ENCODE results near the gene KCNG2. TPM values are rescaled to one million over a fixed set of nuclear protein-coding genes. Genes with fewer than 3 reads are reported as not detected.

Gene KCNG2
- total RNA-seq, 1 experiment from 2014 or later: not detected

DNA sequence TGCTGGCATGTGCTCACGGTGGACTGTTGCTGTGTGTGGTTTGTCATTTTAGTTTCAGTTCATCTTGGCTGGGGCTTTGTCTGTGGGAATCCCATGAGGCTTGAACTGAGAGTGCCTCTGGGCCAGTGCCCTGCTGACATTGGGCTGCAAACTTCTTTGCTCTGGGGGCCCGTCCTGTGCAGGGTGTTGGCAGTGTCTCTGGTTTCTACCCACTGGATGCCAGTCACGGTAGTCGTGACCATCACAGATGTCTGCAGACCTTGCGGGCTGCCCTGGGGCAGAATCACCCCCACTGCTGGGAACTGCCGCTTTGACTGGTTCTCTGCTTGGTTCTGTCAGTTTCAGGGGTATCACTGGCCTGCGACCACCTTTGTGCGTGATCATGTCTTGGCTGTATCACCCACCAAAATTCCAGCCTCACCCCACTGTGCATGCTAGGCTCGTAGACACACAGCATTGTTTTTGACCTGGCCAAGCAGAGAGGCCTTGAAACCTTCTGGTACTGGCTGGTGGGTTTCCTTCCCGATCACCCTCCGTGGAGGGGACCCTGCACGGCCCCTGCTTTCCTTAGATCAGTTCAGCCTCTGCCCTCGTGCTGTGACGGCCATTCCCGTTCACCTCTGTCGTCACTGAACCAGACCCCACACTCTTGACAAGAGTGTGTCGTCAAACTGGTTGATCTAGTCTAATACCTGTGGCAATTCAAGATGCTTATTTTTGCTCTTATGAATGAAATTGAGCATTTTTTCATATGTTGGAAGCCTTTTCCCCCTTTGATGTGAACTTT lies 57.6 kb downstream of the KCNG2 start:
- CTCF ChIA-PET: no interaction called here
- no peak overlapping the region for H3K9ac ChIP-seq (ENCODE audit: low read length)
- H3K79me2 ChIP-seq (ENCODE audit: insufficient read depth, low read length): no peaks in the 10 kb centered on the region
- H4K20me1 ChIP-seq (ENCODE audit: insufficient read depth): no peaks in the 10 kb centered on the region
- no peaks in the 10 kb centered on the region for H3K9me3 ChIP-seq (ENCODE audit: control insufficient read depth in 1 of 2, insufficient read depth in 1 of 2, low read depth in 1 of 2, low read length in 2 of 2)
- H3K27me3 ChIP-seq (ENCODE audit: insufficient read depth, low read length): no peaks in the 10 kb centered on the region
- H3K4me3 ChIP-seq (replicated peaks in 1 of 2; ENCODE audit: low read depth in 1 of 2, low read length in 2 of 2): no peak overlapping the region
- POLR2A ChIA-PET: no interaction called here
- no peak for TF ChIP-seq EGR1 (IDR thresholded peaks at IDR 0.05; ENCODE audit: low read depth)
- no peak for TF ChIP-seq ZFX (IDR thresholded peaks at IDR 0.05)
- TF ChIP-seq, protein P1, sequence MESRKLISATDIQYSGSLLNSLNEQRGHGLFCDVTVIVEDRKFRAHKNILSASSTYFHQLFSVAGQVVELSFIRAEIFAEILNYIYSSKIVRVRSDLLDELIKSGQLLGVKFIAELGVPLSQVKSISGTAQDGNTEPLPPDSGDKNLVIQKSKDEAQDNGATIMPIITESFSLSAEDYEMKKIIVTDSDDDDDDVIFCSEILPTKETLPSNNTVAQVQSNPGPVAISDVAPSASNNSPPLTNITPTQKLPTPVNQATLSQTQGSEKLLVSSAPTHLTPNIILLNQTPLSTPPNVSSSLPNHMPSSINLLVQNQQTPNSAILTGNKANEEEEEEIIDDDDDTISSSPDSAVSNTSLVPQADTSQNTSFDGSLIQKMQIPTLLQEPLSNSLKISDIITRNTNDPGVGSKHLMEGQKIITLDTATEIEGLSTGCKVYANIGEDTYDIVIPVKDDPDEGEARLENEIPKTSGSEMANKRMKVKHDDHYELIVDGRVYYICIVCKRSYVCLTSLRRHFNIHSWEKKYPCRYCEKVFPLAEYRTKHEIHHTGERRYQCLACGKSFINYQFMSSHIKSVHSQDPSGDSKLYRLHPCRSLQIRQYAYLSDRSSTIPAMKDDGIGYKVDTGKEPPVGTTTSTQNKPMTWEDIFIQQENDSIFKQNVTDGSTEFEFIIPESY (IDR thresholded peaks at IDR 0.05; ENCODE audit: extremely low read depth, insufficient replicate concordance, low read length): no peak
- TF ChIP-seq CBX3 (IDR thresholded peaks at IDR 0.05; ENCODE audit: low read depth): no peak
- no peak for TF ChIP-seq TCF7L2 (IDR thresholded peaks at IDR 0.05; ENCODE audit: borderline replicate concordance, extremely low read depth, insufficient read depth, insufficient read length)
- no peak for TF ChIP-seq RAD21 (IDR thresholded peaks at IDR 0.05; ENCODE audit: low read depth)
- no peak for TF ChIP-seq ELF1 (IDR thresholded peaks at IDR 0.05; ENCODE audit: borderline replicate concordance, low read depth)
- TF ChIP-seq FOSL1 (IDR thresholded peaks at IDR 0.05; ENCODE audit: low read depth): no peak
- TF ChIP-seq, protein P2, sequence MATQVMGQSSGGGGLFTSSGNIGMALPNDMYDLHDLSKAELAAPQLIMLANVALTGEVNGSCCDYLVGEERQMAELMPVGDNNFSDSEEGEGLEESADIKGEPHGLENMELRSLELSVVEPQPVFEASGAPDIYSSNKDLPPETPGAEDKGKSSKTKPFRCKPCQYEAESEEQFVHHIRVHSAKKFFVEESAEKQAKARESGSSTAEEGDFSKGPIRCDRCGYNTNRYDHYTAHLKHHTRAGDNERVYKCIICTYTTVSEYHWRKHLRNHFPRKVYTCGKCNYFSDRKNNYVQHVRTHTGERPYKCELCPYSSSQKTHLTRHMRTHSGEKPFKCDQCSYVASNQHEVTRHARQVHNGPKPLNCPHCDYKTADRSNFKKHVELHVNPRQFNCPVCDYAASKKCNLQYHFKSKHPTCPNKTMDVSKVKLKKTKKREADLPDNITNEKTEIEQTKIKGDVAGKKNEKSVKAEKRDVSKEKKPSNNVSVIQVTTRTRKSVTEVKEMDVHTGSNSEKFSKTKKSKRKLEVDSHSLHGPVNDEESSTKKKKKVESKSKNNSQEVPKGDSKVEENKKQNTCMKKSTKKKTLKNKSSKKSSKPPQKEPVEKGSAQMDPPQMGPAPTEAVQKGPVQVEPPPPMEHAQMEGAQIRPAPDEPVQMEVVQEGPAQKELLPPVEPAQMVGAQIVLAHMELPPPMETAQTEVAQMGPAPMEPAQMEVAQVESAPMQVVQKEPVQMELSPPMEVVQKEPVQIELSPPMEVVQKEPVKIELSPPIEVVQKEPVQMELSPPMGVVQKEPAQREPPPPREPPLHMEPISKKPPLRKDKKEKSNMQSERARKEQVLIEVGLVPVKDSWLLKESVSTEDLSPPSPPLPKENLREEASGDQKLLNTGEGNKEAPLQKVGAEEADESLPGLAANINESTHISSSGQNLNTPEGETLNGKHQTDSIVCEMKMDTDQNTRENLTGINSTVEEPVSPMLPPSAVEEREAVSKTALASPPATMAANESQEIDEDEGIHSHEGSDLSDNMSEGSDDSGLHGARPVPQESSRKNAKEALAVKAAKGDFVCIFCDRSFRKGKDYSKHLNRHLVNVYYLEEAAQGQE (IDR thresholded peaks at IDR 0.05; ENCODE audit: low read depth): no peak
- TF ChIP-seq, protein P3, sequence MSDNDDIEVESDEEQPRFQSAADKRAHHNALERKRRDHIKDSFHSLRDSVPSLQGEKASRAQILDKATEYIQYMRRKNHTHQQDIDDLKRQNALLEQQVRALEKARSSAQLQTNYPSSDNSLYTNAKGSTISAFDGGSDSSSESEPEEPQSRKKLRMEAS (IDR thresholded peaks at IDR 0.05): no peak
- TF ChIP-seq, protein P4, sequence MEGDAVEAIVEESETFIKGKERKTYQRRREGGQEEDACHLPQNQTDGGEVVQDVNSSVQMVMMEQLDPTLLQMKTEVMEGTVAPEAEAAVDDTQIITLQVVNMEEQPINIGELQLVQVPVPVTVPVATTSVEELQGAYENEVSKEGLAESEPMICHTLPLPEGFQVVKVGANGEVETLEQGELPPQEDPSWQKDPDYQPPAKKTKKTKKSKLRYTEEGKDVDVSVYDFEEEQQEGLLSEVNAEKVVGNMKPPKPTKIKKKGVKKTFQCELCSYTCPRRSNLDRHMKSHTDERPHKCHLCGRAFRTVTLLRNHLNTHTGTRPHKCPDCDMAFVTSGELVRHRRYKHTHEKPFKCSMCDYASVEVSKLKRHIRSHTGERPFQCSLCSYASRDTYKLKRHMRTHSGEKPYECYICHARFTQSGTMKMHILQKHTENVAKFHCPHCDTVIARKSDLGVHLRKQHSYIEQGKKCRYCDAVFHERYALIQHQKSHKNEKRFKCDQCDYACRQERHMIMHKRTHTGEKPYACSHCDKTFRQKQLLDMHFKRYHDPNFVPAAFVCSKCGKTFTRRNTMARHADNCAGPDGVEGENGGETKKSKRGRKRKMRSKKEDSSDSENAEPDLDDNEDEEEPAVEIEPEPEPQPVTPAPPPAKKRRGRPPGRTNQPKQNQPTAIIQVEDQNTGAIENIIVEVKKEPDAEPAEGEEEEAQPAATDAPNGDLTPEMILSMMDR (IDR thresholded peaks at IDR 0.05 in 2 of 3, conservative IDR thresholded peaks at IDR 0.05 in 1 of 3; ENCODE audit: borderline replicate concordance in 1 of 3, insufficient read depth in 1 of 3, low read depth in 2 of 3, low read length in 2 of 3): no peak
- no peak for TF ChIP-seq EZH2phosphoT487 (IDR thresholded peaks at IDR 0.05; ENCODE audit: borderline replicate concordance)
- no peak for TF ChIP-seq CEBPB (IDR thresholded peaks at IDR 0.05; ENCODE audit: low read depth)
- no peaks in the 10 kb centered on the region for H3K36me3 ChIP-seq (ENCODE audit: control insufficient read depth in 1 of 2, insufficient read depth in 2 of 2, low read length in 2 of 2)
- no peak overlapping the region for H3K27ac ChIP-seq (ENCODE audit: low read depth, low read length)
- no peak overlapping the region for H3K4me2 ChIP-seq (ENCODE audit: low read length)
- no peak for ATAC-seq
- no TSS peak for BruUV-seq (replicated peaks)
- intact Hi-C loops (cut with micrococcal nuclease): no loop called here
- H3K9me2 ChIP-seq (ENCODE audit: insufficient read depth): no peaks in the 10 kb centered on the region
- DNase-seq (ENCODE audit: low read depth, low spot score): no peak
- RAD21 ChIA-PET (ENCODE audit: low non-redundant PET in 1 of 2, low total read pairs in 2 of 2, uncharacterized antibody in 2 of 2, unreplicated experiment in 2 of 2): no interaction called here
- no peak overlapping the region for H2AFZ ChIP-seq (ENCODE audit: low read depth, low read length, poor library complexity, severe bottlenecking)
- H3K4me1 ChIP-seq (ENCODE audit: control insufficient read depth in 1 of 2, insufficient read depth in 2 of 2, low read length in 2 of 2): no peaks in the 10 kb centered on the region; a peak in 1 of 4 replicates

Data from HCT116 (cell line).